Measurements from ENCODE around the gene PDCD4. TPM values are rescaled to one million over a fixed set of nuclear protein-coding genes. Genes with fewer than 3 reads are reported as not detected.

PDCD4 gene
- polyA plus RNA-seq, 1 of the 3 experiments (the other 2 are of a cell fraction), result 23.3 TPM

DNA sequence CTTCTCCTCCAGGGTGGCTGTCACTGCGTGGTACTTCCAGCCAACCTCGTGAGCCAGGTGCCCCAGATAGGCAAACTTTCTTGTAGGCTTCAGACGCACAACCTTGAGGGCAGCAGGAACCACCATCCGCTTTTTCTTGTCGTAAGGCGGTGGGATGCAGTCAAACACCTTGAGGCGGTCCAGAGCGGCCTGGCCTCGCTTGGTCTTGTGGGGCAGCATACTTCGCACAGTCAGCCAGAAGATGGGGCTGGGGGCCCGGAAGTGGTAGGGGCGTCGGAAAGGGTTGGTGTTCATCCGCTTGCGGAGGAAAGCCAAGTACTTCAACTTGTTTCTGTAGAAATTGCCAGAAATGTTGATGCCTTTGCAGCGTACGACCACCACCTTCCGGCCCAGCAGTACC lies 65.0 kb downstream of the PDCD4 start (continued):
- TF ChIP-seq PBX3 (IDR thresholded peaks at IDR 0.05) (no peak), TCF12 (IDR thresholded peaks at IDR 0.05) (no peak), GATA2 (CRISPR knock-in tag; IDR thresholded peaks at IDR 0.05) (no peak), RCOR1 (IDR thresholded peaks at IDR 0.05; ENCODE audit: low read length) (no peak), NRF1 (IDR thresholded peaks at IDR 0.05; ENCODE audit: low read depth, low read length) (no peak), USF1 (IDR thresholded peaks at IDR 0.05; ENCODE audit: borderline replicate concordance, low read depth) (no peak), CHD2 (IDR thresholded peaks at IDR 0.05; ENCODE audit: low read length, partially characterized antibody) (no peak), EP300 (IDR thresholded peaks at IDR 0.05; ENCODE audit: borderline replicate concordance in 1 of 2, low read depth in 1 of 2, low read length in 1 of 2) (no peak), NFIC (IDR thresholded peaks at IDR 0.05; ENCODE audit: borderline replicate concordance) (no peak), FOSL2 (IDR thresholded peaks at IDR 0.05; ENCODE audit: borderline replicate concordance, low read depth) (no peak), RXRA (IDR thresholded peaks at IDR 0.05; ENCODE audit: borderline replicate concordance, low read depth) (no peak)

DNA sequence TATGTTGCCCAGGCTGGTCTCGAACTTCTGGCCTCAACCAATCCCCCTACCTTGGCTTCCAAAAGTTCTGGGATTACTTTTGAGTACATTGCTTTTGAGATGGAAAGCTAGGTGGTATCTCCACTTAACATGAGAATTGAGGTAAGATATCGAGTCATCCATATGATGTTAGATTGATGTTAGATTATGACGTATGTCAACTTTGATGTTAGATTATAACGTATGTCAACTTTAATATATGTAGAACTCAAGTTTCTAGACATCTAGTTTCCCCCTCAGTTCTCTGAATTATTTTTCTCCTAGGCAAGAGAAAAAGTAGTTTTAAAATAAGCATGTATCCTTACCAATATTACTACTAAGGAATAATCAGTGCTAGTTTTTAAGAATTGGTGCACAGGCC lies 67.7 kb downstream of the PDCD4 start:
- Histone ChIP-seq H3F3A (replicated peaks; ENCODE audit: insufficient read depth) (peaks cover 16% of the 10 kb centered on the region), H3K27me3 (ENCODE audit: insufficient read depth) (no peaks in the 10 kb centered on the region), H3K9me2 (no peaks in the 10 kb centered on the region), H3K4me2 (no peak overlapping the region), H3K36me3 (replicated peaks in 1 of 2; ENCODE audit: control insufficient read depth in 1 of 2, insufficient read depth in 2 of 2, low read length in 1 of 2) (peaks cover 16 to 34% of the 10 kb centered on the region in 2 experiments), H4K20me1 (ENCODE audit: insufficient read depth) (peaks cover 51% of the 10 kb centered on the region), H2AFZ (ENCODE audit: low read depth) (no peak overlapping the region), H3K79me2 (ENCODE audit: insufficient read depth) (peaks cover 100% of the 10 kb centered on the region), H3K27ac (ENCODE audit: low read depth in 2 of 2, low read length in 1 of 2) (no peak overlapping the region), H3K9ac (no peak overlapping the region), H3K4me3 (ENCODE audit: low read depth in 2 of 2, low read length in 1 of 2) (no peak overlapping the region), H3K9me3 (no peaks in the 10 kb centered on the region), H3K4me1 (ENCODE audit: control insufficient read depth in 1 of 2, insufficient read depth in 2 of 2, low read depth in 1 of 2, low read length in 1 of 2) (no peaks in the 10 kb centered on the region; a peak in 1 of 4 replicates)
- ChIA-PET POLR2A (no interaction called here), CTCF (no interaction called here)
- 93% methylated on average over 4 of the region's 4 CpGs for WGBS (ENCODE audit: low lambda C conversion rate)
- DNase-seq, result no peak
- TF ChIP-seq RCOR1 (IDR thresholded peaks at IDR 0.05; ENCODE audit: low read length) (no peak), ZBTB33 (IDR thresholded peaks at IDR 0.05; ENCODE audit: borderline replicate concordance, low read depth) (no peak), GABPA (IDR thresholded peaks at IDR 0.05; ENCODE audit: low read depth) (no peak), TCF12 (IDR thresholded peaks at IDR 0.05) (no peak), TEAD4 (IDR thresholded peaks at IDR 0.05; ENCODE audit: borderline replicate concordance, insufficient read depth) (no peak), ELF1 (IDR thresholded peaks at IDR 0.05) (no peak), PBX3 (IDR thresholded peaks at IDR 0.05) (no peak), SMC3 (IDR thresholded peaks at IDR 0.05; ENCODE audit: low read depth, low read length) (no peak), USF1 (IDR thresholded peaks at IDR 0.05; ENCODE audit: borderline replicate concordance, low read depth) (no peak), EP300 (IDR thresholded peaks at IDR 0.05; ENCODE audit: borderline replicate concordance in 1 of 2, low read depth in 1 of 2, low read length in 1 of 2) (no peak), YY1 (IDR thresholded peaks at IDR 0.05; ENCODE audit: low read depth) (no peak), POLR2AphosphoS5 (IDR thresholded peaks at IDR 0.05; ENCODE audit: low read depth, low read length) (no peak), NRF1 (IDR thresholded peaks at IDR 0.05; ENCODE audit: low read depth, low read length) (no peak)
- TF ChIP-seq, protein P1, sequence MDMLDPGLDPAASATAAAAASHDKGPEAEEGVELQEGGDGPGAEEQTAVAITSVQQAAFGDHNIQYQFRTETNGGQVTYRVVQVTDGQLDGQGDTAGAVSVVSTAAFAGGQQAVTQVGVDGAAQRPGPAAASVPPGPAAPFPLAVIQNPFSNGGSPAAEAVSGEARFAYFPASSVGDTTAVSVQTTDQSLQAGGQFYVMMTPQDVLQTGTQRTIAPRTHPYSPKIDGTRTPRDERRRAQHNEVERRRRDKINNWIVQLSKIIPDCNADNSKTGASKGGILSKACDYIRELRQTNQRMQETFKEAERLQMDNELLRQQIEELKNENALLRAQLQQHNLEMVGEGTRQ (IDR thresholded peaks at IDR 0.05; ENCODE audit: borderline replicate concordance, low read depth, low read length), result no peak
- TF ChIP-seq, protein P2, sequence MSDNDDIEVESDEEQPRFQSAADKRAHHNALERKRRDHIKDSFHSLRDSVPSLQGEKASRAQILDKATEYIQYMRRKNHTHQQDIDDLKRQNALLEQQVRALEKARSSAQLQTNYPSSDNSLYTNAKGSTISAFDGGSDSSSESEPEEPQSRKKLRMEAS (IDR thresholded peaks at IDR 0.05; ENCODE audit: low read depth), result no peak
- TF ChIP-seq, protein P3, sequence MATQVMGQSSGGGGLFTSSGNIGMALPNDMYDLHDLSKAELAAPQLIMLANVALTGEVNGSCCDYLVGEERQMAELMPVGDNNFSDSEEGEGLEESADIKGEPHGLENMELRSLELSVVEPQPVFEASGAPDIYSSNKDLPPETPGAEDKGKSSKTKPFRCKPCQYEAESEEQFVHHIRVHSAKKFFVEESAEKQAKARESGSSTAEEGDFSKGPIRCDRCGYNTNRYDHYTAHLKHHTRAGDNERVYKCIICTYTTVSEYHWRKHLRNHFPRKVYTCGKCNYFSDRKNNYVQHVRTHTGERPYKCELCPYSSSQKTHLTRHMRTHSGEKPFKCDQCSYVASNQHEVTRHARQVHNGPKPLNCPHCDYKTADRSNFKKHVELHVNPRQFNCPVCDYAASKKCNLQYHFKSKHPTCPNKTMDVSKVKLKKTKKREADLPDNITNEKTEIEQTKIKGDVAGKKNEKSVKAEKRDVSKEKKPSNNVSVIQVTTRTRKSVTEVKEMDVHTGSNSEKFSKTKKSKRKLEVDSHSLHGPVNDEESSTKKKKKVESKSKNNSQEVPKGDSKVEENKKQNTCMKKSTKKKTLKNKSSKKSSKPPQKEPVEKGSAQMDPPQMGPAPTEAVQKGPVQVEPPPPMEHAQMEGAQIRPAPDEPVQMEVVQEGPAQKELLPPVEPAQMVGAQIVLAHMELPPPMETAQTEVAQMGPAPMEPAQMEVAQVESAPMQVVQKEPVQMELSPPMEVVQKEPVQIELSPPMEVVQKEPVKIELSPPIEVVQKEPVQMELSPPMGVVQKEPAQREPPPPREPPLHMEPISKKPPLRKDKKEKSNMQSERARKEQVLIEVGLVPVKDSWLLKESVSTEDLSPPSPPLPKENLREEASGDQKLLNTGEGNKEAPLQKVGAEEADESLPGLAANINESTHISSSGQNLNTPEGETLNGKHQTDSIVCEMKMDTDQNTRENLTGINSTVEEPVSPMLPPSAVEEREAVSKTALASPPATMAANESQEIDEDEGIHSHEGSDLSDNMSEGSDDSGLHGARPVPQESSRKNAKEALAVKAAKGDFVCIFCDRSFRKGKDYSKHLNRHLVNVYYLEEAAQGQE (IDR thresholded peaks at IDR 0.05; ENCODE audit: low read depth, low read length), result no peak

Measured in SK-N-SH (cell line).